Naive B cell (primary cell): ENCODE results near the gene HES5. TPM values are rescaled to one million over a fixed set of nuclear protein-coding genes. Genes with fewer than 3 reads are reported as not detected.

ENCODE experiments used
- ATAC-seq, 2 donors: fragments of 150-1000 bp; cut with Tn5 transposase; 2 replicates each; pipeline ENCODE4 v1.10.0; 2021; ENCODE audit warnings: low read depth in 2 of 2, mild to moderate bottlenecking in 2 of 2, moderate library complexity in 2 of 2
- DNase-seq: peaks from one replicate; pipeline ENCODE4 v3.0.0; 2022
- H3K27ac Mint-ChIP-seq, 6 donors: one replicate each; pipeline ENCODE4 v1.8.0; 2020 to 2022; ENCODE audit warnings: mild to moderate bottlenecking in 6 of 6, mixed read lengths in 6 of 6, moderate library complexity in 5 of 6, inconsistent platforms in 2 of 6
- H3K27me3 Mint-ChIP-seq, 3 donors: one replicate each; pipeline ENCODE4 v1.8.0; 2021 to 2022; ENCODE audit warnings: mixed read lengths in 3 of 3, mild to moderate bottlenecking in 1 of 3
- H3K36me3 Mint-ChIP-seq, 2 donors: one replicate each; pipeline ENCODE4 v1.8.0; 2020 to 2022; ENCODE audit warnings: mixed read lengths in 2 of 2, inconsistent platforms in 1 of 2, mild to moderate bottlenecking in 1 of 2
- H3K4me1 Mint-ChIP-seq, 3 donors: one replicate each; pipeline ENCODE4 v1.8.0; 2020 to 2022; ENCODE audit warnings: mixed read lengths in 3 of 3, inconsistent platforms in 1 of 3, mild to moderate bottlenecking in 1 of 3, moderate library complexity in 1 of 3
- H3K4me3 Mint-ChIP-seq, 8 donors: one replicate each; pipeline ENCODE4 v1.8.0; 2020 to 2022; ENCODE audit warnings: mild to moderate bottlenecking in 8 of 8, mixed read lengths in 8 of 8, moderate library complexity in 8 of 8, inconsistent platforms in 2 of 8
- H3K9me3 Mint-ChIP-seq, 7 donors: one replicate each; pipeline ENCODE4 v1.8.0; 2020 to 2022; ENCODE audit warnings: mixed read lengths in 7 of 7, mild to moderate bottlenecking in 5 of 7, inconsistent platforms in 2 of 7, moderate library complexity in 1 of 7
- polyA plus RNA-seq, 6 donors: library from polyadenylated mRNA; unstranded; fragments of 300-500 nt; fragmentation: Illumina TruSeq; gene quantifications; one replicate each; pipeline ENCODE4 v1.2.3, GENCODE V29; 2021; ENCODE audit warnings: low read depth in 6 of 6

Gene HES5
- polyA plus RNA-seq, 6 donors from 2014 or later: not detected

DNA sequence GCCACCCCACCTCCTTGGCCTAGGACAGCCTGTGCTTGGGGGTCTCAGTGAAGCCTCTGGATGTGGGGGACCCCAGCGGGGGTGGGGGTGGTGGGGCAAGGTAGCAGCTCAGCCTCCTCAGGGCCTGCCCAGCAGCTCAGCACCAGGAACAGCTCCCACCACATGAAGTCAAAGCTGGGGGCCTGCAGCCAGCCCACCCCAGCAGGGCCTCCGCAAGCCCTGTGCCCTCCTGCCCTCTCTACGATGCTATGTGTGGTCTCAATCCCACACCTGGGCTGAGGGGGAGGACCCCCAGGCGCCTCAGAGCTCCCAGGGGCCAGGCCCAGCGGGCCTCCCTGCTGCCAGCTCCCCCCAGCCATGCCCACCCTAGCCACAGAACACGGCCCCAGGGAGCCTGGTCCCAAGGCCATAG is 22.3 kb downstream of the HES5 start:
- ATAC-seq (no peak), DNase-seq (no peak)
- Mint-ChIP-seq H3K9me3 (no peaks in the 10 kb centered on the region), H3K4me1 (peaks cover 0 to 5% (median 0%) of the 10 kb centered on the region in 3 donors), H3K27me3 (no peaks in the 10 kb centered on the region), H3K27ac (no peak overlapping the region), H3K4me3 (no peak overlapping the region), H3K36me3 (no peaks in the 10 kb centered on the region)

GRCh38 chr1:2506901-2507565 is 23.0 kb downstream of the HES5 start:
- ATAC-seq (no peak), DNase-seq (no peak)
- H3K27ac Mint-ChIP-seq: no peak overlapping the region
- no peaks in the 10 kb centered on the region for H3K27me3 Mint-ChIP-seq
- H3K4me3 Mint-ChIP-seq: no peak overlapping the region
- H3K4me1 Mint-ChIP-seq: peaks cover 0 to 5% (median 0%) of the 10 kb centered on the region in 3 donors
- no peaks in the 10 kb centered on the region for H3K9me3 Mint-ChIP-seq
- H3K36me3 Mint-ChIP-seq: no peaks in the 10 kb centered on the region

DNA sequence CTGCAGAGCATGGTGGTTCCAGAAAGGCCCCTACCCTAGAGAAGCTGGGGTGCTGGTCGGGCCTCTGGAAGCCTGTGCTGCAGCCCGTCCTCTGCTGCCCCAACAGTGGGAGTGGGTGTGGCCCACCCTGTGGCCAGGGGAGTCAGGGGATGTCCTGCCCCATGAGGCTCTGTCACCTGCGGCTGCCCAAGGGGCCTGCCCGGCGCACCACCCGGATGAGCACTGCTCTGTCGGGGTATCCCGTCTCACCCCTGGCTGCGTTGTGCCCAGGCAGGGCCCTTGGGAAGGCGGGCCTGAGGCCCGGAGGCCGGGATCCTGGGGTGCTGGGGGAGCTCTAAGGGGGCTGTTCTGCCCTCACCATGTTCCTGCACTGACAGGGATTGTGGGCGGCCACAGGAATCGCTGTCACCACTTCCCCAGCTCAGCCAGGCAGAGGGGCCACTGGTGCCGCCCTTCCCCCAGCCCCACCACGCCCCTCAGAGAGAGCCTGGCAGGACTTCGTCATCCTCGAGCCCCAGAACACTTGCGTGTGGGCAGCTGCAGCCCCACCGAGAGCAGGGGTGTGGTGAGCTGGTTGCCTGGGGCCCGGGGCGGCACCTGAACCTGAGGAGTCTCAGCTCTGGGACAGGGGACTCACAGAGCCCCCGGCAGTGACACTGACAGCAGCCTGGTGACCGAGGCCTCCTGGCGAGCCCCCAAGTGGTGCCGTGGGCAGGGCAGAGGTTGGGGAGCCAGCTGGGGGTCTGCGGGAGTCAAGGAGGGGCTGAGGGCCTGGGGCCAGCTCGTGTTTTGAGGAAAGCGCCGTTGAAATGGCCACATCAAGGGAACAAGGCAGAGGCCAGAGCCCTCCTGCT is 23.8 kb downstream of the HES5 start:
- no peak overlapping the region for H3K4me3 Mint-ChIP-seq
- no peaks in the 10 kb centered on the region for H3K36me3 Mint-ChIP-seq
- no peak for DNase-seq
- no peak for ATAC-seq
- no peaks in the 10 kb centered on the region for H3K9me3 Mint-ChIP-seq
- peaks cover 0 to 6% (median 0%) of the 10 kb centered on the region in 3 donors for H3K4me1 Mint-ChIP-seq
- no peak overlapping the region for H3K27ac Mint-ChIP-seq
- H3K27me3 Mint-ChIP-seq: no peaks in the 10 kb centered on the region

DNA sequence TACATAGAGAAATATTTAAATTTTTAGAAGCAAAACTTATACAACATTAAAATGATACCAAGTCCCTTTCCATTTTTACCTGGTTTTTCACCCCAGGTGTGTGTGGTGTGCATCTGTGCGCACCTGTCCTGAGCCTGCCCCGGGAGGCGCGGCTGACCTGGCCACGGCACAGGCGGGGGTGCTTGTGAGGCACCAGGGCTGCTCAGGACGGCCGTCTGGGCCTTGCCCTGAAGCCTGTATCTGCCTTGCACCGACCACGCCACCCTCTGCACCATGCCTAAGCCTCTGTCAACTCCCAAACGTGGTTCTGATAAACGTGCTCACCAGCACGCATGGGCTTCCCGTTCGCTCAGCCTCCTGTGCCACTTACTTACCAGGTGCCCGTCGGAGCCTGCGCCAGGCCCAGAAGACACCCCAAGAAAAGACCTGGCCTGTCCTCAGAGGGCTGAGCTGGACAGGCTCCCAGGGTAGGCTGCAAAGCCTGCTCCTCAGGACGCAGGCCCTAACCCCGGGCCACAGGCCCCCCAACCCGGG is 24.5 kb downstream of the HES5 start:
- Mint-ChIP-seq H3K27me3 (no peaks in the 10 kb centered on the region), H3K27ac (peak overlapping the region in 2 of 6 donors; percentile 24 to 52), H3K4me3 (no peak overlapping the region), H3K36me3 (no peaks in the 10 kb centered on the region), H3K4me1 (peaks cover under 1 to 12% (median 4%) of the 10 kb centered on the region in 3 donors), H3K9me3 (no peaks in the 10 kb centered on the region)
- ATAC-seq (no peak), DNase-seq (no peak)

GRCh38 chr1:2504949-2505272 is 25.2 kb downstream of the HES5 start:
- no peak overlapping the region for H3K27ac Mint-ChIP-seq
- H3K36me3 Mint-ChIP-seq: no peaks in the 10 kb centered on the region
- no peak overlapping the region for H3K4me3 Mint-ChIP-seq
- DNase-seq (no peak), ATAC-seq (no peak)
- H3K27me3 Mint-ChIP-seq: no peaks in the 10 kb centered on the region
- H3K9me3 Mint-ChIP-seq: no peaks in the 10 kb centered on the region
- H3K4me1 Mint-ChIP-seq: peaks cover 6 to 18% (median 9%) of the 10 kb centered on the region in 3 donors

DNA sequence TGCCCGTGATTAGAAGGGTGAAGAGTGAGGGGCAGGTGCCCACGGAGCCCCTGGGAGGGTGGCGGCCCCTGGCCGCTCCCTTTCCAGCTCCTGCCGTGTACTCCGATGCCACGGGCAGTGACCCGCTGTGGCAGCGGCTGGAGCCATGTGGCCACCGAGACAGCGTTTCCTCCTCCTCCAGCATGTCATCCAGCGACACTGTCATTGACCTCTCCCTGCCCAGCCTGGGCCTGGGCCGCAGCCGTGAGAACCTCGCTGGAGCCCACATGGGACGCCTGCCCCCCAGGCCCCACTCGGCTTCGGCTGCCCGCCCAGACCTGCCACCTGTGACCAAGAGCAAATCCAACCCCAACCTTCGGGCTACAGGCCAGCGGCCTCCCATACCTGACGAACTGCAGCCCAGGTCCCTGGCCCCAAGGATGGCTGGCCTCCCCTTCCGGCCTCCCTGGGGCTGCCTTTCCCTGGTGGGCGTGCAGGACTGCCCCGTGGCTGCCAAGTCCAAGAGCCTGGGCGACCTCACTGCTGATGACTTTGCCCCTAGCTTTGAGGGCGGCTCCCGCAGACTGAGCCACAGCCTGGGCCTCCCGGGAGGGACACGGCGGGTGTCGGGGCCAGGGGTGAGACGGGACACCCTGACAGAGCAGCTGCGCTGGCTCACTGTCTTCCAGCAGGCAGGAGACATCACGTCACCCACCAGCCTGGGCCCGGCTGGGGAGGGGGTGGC is 25.7 kb downstream of the HES5 start:
- no peaks in the 10 kb centered on the region for H3K9me3 Mint-ChIP-seq
- H3K4me3 Mint-ChIP-seq: no peak overlapping the region
- DNase-seq (no peak), ATAC-seq (no peak)
- H3K36me3 Mint-ChIP-seq: no peaks in the 10 kb centered on the region
- H3K27me3 Mint-ChIP-seq: no peaks in the 10 kb centered on the region
- H3K4me1 Mint-ChIP-seq: peaks cover 7 to 21% (median 14%) of the 10 kb centered on the region in 3 donors
- no peak overlapping the region for H3K27ac Mint-ChIP-seq

- H3K9me3 Mint-ChIP-seq: no peaks in the 10 kb centered on the region
- peaks cover 11 to 26% (median 18%) of the 10 kb centered on the region in 3 donors for H3K4me1 Mint-ChIP-seq
- no peak overlapping the region for H3K27ac Mint-ChIP-seq
- DNase-seq (no peak), ATAC-seq (no peak)
- no peaks in the 10 kb centered on the region for H3K27me3 Mint-ChIP-seq
- no peaks in the 10 kb centered on the region for H3K36me3 Mint-ChIP-seq
- H3K4me3 Mint-ChIP-seq: no peak overlapping the region
Measured at GRCh38 chr1:2503554-2504224, 26.4 kb downstream of the HES5 start.

DNA sequence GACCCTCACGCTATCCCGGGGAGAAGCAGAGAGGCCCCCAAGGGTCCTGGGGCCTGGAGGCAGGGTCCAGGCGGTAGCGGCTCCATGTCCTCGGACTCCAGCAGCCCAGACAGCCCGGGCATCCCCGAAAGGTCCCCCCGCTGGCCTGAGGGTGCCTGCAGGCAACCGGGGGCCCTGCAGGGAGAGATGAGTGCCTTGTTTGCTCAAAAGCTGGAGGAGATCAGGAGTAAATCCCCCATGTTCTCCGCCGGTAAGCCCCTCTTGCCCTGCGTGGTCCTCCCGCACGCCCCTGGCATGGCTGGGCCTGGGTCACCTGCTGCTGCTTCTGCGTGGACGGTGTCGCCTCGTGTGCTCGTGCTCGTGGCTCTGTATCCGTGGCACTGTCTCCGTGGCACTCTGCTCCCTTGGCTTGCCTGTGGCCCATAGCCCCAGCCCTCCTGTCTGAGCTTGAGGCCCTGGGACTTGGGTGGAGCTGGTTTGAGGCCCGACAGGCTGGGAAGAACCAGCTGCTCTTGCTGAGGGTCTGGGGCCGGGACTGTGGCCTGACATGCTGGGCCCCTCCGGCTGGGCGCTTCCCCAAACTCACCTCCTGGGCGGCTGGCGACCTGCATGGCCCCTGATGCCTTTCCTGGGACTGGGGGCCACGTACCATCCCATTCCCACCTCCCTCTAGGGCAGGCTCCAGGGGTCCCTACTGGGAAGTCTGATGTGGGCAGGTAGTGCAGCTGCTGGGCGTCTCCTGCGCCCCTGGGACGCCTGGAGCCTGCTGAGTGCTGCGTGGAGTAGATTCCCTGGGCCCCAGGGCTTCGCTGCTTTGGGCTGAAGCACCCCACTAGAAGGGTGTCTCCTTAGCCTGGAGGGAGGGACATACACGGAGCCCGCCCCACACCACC is 27.2 kb downstream of the HES5 start:
- H3K4me3 Mint-ChIP-seq: peak overlapping the region in 2 of 8 donors; percentile 20 to 38
- DNase-seq: no peak
- no peak for ATAC-seq
- H3K27me3 Mint-ChIP-seq: no peaks in the 10 kb centered on the region
- H3K27ac Mint-ChIP-seq: peak overlapping the region in 1 of 6 donors; percentile 12
- H3K4me1 Mint-ChIP-seq: peaks cover 14 to 31% (median 20%) of the 10 kb centered on the region in 3 donors
- H3K36me3 Mint-ChIP-seq: no peaks in the 10 kb centered on the region
- H3K9me3 Mint-ChIP-seq: no peaks in the 10 kb centered on the region

DNA sequence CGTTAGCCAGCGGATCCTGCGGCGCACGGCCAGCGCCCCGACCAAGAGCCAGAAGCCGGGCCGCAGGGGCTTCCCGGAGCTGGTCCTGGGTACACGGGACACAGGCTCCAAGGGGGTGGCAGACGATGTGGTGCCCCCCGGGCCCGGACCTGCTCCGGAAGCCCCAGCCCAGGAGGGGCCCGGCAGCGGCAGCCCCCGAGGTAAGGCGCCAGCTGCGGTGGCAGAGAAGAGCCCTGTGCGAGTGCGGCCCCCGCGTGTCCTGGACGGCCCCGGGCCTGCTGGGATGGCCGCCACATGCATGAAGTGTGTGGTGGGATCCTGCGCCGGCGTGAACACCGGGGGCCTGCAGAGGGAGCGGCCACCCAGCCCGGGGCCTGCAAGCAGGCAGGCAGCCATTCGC is 27.9 kb downstream of the HES5 start:
- no peak overlapping the region for H3K27ac Mint-ChIP-seq

DNA sequence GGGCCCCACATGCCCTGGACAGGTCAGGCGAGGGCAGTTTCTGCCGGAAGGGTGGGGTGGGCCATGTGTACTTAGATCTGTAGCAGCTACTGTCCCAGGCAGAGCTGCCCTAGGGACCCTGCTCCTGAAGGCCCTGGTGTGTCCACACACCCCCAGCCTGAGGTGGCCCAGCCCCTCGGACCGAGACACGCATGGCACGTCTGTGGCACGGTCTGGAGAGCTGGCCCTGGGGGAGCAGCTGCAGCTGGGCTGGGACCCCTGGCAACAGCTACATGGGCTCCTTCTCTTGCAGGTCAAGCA is 28.3 kb downstream of the HES5 start:
- peaks cover 19 to 42% (median 32%) of the 10 kb centered on the region in 3 donors for H3K4me1 Mint-ChIP-seq
- H3K4me3 Mint-ChIP-seq: no peak overlapping the region
- no peak for DNase-seq
- ATAC-seq: no peak
- no peaks in the 10 kb centered on the region for H3K36me3 Mint-ChIP-seq
- no peaks in the 10 kb centered on the region for H3K9me3 Mint-ChIP-seq
- H3K27ac Mint-ChIP-seq: no peak overlapping the region
- no peaks in the 10 kb centered on the region for H3K27me3 Mint-ChIP-seq

More for the DNA sequence above, 27.9 kb downstream of the HES5 start:
- DNase-seq (no peak), ATAC-seq (no peak)
- Mint-ChIP-seq H3K4me1 (peaks cover 15 to 38% (median 27%) of the 10 kb centered on the region in 3 donors), H3K9me3 (no peaks in the 10 kb centered on the region), H3K4me3 (no peak overlapping the region), H3K27me3 (no peaks in the 10 kb centered on the region), H3K36me3 (no peaks in the 10 kb centered on the region)

GRCh38 chr1:2501041-2501819 is 28.8 kb downstream of the HES5 start:
- H3K4me3 Mint-ChIP-seq: peak overlapping the region in 1 of 8 donors; percentile 57
- DNase-seq: no peak
- H3K27me3 Mint-ChIP-seq: no peaks in the 10 kb centered on the region

More at GRCh38 chr1:2501041-2501819, 28.8 kb downstream of the HES5 start:
- Mint-ChIP-seq H3K4me1 (peaks cover 25 to 47% (median 37%) of the 10 kb centered on the region in 3 donors), H3K27ac (no peak overlapping the region), H3K36me3 (no peaks in the 10 kb centered on the region), H3K9me3 (no peaks in the 10 kb centered on the region)
- no peak for ATAC-seq
